ENCODE measurements around the gene ZCCHC24. TPM values are rescaled to one million over a fixed set of nuclear protein-coding genes. Genes with fewer than 3 reads are reported as not detected.

The ZCCHC24 gene
- total and polyA plus RNA-seq, 2 of the 8 experiments (the other 6 are each of a cell fraction or from before 2014, with no cell fraction given), result 3.9 to 6.9 TPM

GRCh38 chr10:79414714-79415113, 30.7 kb downstream of the ZCCHC24 start (continued):
- TF ChIP-seq KDM1A (IDR thresholded peaks at IDR 0.05; ENCODE audit: borderline replicate concordance, low read length) (no peak), HDAC6 (IDR thresholded peaks at IDR 0.05; ENCODE audit: low read depth, low read length) (no peak), RXRA (IDR thresholded peaks at IDR 0.05; ENCODE audit: insufficient read depth, low read depth, low read length) (no peak), SP1 (IDR thresholded peaks at IDR 0.05; ENCODE audit: low read depth, low read length) (no peak), NRF1 (IDR thresholded peaks at IDR 0.05; ENCODE audit: low read depth, low read length) (no peak)
